ENCODE results near the gene MOB1B.

MOB1B gene

GRCh38 chr4:70945452-70946055, 43.4 kb downstream of the MOB1B start:
- no peak overlapping the region for H3K4me3 ChIP-seq (ENCODE audit: low read depth, low read length)
- TF ChIP-seq CTCF (IDR thresholded peaks at IDR 0.05; ENCODE audit: insufficient read depth, low read depth, low read length, missing control alignments): no peak
- no peak for DNase-seq (ENCODE audit: low read depth)

- DNase-seq (ENCODE audit: low read depth): no peak
- no peak overlapping the region for H3K4me3 ChIP-seq (ENCODE audit: low read depth, low read length)
- TF ChIP-seq CTCF (IDR thresholded peaks at IDR 0.05; ENCODE audit: insufficient read depth, low read depth, low read length, missing control alignments): no peak
Measured at GRCh38 chr4:70946939-70947338, 44.8 kb downstream of the MOB1B start.

GRCh38 chr4:70948665-70949260, 46.6 kb downstream of the MOB1B start:
- no peak overlapping the region for H3K4me3 ChIP-seq (ENCODE audit: low read depth, low read length)
- TF ChIP-seq CTCF (IDR thresholded peaks at IDR 0.05; ENCODE audit: insufficient read depth, low read depth, low read length, missing control alignments): no peak
- peak; percentile 21 for DNase-seq (ENCODE audit: low read depth)

- no peak for TF ChIP-seq CTCF (IDR thresholded peaks at IDR 0.05; ENCODE audit: insufficient read depth, low read depth, low read length, missing control alignments)
- no peak overlapping the region for H3K4me3 ChIP-seq (ENCODE audit: low read depth, low read length)
- DNase-seq (ENCODE audit: low read depth): no peak
Measured at GRCh38 chr4:70954032-70954431, 51.9 kb downstream of the MOB1B start.

GRCh38 chr4:70956549-70957210, 54.5 kb downstream of the MOB1B start:
- no peak overlapping the region for H3K4me3 ChIP-seq (ENCODE audit: low read depth, low read length)
- DNase-seq (ENCODE audit: low read depth): no peak
- no peak for TF ChIP-seq CTCF (IDR thresholded peaks at IDR 0.05; ENCODE audit: insufficient read depth, low read depth, low read length, missing control alignments)

- no peak overlapping the region for H3K4me3 ChIP-seq (ENCODE audit: low read depth, low read length)
- no peak for TF ChIP-seq CTCF (IDR thresholded peaks at IDR 0.05; ENCODE audit: insufficient read depth, low read depth, low read length, missing control alignments)
- DNase-seq (ENCODE audit: low read depth): no peak
Measured at GRCh38 chr4:70958681-70959080, 56.5 kb downstream of the MOB1B start.

Data from GM12865 (cell line).